ENCODE results near the gene KPNB1. TPM values are rescaled to one million over a fixed set of nuclear protein-coding genes. Genes with fewer than 3 reads are reported as not detected.

The KPNB1 gene
- total and polyA plus RNA-seq, 2 of the 4 experiments (the other 2 are of a cell fraction): 206 to 1,082 TPM

- no peak overlapping the region for H2BK20ac ChIP-seq (ENCODE audit: low read depth, low read length)
- peaks cover 13% of the 10 kb centered on the region for H4K20me1 ChIP-seq (ENCODE audit: insufficient read depth, low read length)
- no peak overlapping the region for H3K56ac ChIP-seq (ENCODE audit: extremely low read depth, insufficient read depth, low read length)
- no peak overlapping the region for H3K4me2 ChIP-seq (ENCODE audit: low read depth, low read length)
- H2BK120ac ChIP-seq (ENCODE audit: low read depth, low read length): no peak overlapping the region
- no peak overlapping the region for H4K8ac ChIP-seq (ENCODE audit: low read depth in 2 of 2, low read length in 2 of 2)
- TF ChIP-seq CEBPB (IDR thresholded peaks at IDR 0.05; ENCODE audit: low read depth, low read length) (no peak), NFE2L2 (IDR thresholded peaks at IDR 0.05; ENCODE audit: low read depth, low read length) (no peak), CHD1 (IDR thresholded peaks at IDR 0.05; ENCODE audit: low read depth, low read length) (no peak), FOS (IDR thresholded peaks at IDR 0.05; ENCODE audit: low read depth, low read length) (no peak), ELK1 (IDR thresholded peaks at IDR 0.05; ENCODE audit: borderline replicate concordance, low read depth, low read length) (no peak), BHLHE40 (IDR thresholded peaks at IDR 0.05; ENCODE audit: low read depth, low read length) (no peak), MAFK (IDR thresholded peaks at IDR 0.05; ENCODE audit: low read depth, low read length) (no peak), RAD21 (IDR thresholded peaks at IDR 0.05; ENCODE audit: low read length) (no peak), MAZ (IDR thresholded peaks at IDR 0.05; ENCODE audit: borderline replicate concordance, low read depth, low read length) (no peak), CTCF (conservative IDR thresholded peaks at IDR 0.05; ENCODE audit: low read depth, low read length) (no peak), RFX5 (IDR thresholded peaks at IDR 0.05; ENCODE audit: low read depth, low read length) (no peak), SMC3 (IDR thresholded peaks at IDR 0.05; ENCODE audit: low read depth, low read length) (no peak), RCOR1 (IDR thresholded peaks at IDR 0.05; ENCODE audit: insufficient replicate concordance, low read length) (no peak), POLR2A (IDR thresholded peaks at IDR 0.05; ENCODE audit: low read depth, low read length) (no peak)
- no peak overlapping the region for H3K27ac ChIP-seq (ENCODE audit: insufficient read depth, low read length)
- in situ Hi-C loops (cut with MboI; ENCODE audit: low sequenced_read_pairs): no loop called here
- H3K36me3 ChIP-seq (ENCODE audit: control insufficient read depth, insufficient read depth, low read length): peaks cover 18% of the 10 kb centered on the region; the same call in 1 of the 2 replicates
- no peak overlapping the region for H2AK9ac ChIP-seq (replicated peaks; ENCODE audit: low read depth, low read length, poor library complexity)
- no peak overlapping the region for H3K14ac ChIP-seq (replicated peaks; ENCODE audit: low read depth, low read length)
- H3K9ac ChIP-seq (ENCODE audit: low read depth, low read length): no peak overlapping the region
- dilution Hi-C loops (cut with HindIII; ENCODE audit: low sequenced_read_pairs, unreplicated experiment): no loop called here
- H2AK5ac ChIP-seq (ENCODE audit: low read depth, low read length): no peak overlapping the region
- no peak overlapping the region for H4K91ac ChIP-seq (ENCODE audit: insufficient read depth, low read depth, low read length)
- no peak overlapping the region for H3K4me3 ChIP-seq (ENCODE audit: insufficient read depth, low read depth, low read length)
- WGBS, 2 experiments (ENCODE audit: extremely low coverage in 2 of 2, insufficient read length in 1 of 2): 67% methylated on average over 5 of the region's 14 CpGs; no CpG with 5 or more reads in 1 of the 2 experiments
- ATAC-seq (ENCODE audit: low read depth) (no peak), DNase-seq (no peak)
- ChIA-PET CTCF (no interaction called here), POLR2A (ENCODE audit: unreplicated experiment) (no interaction called here)
- no peak overlapping the region for H2AFZ ChIP-seq (replicated peaks; ENCODE audit: low read length, poor library complexity)
- no peak overlapping the region for H2BK15ac ChIP-seq (ENCODE audit: low read depth, low read length)
- no peak overlapping the region for H4K5ac ChIP-seq (ENCODE audit: low read depth, low read length)
- intact Hi-C loops (cut with micrococcal nuclease): no loop called here
- no peaks in the 10 kb centered on the region for H3K27me3 ChIP-seq (ENCODE audit: control insufficient read depth, insufficient read depth, low read length)
- H3K4ac ChIP-seq (ENCODE audit: low read depth, low read length): no peak overlapping the region
- no TSS peak for BruUV-seq (replicated peaks)
- no peak overlapping the region for H3K23ac ChIP-seq (ENCODE audit: low read depth, low read length)
- H3K4me1 ChIP-seq (ENCODE audit: control insufficient read depth, insufficient read depth, low read length): 0 out of 2 replicates have a peak, but pooled peaks cover 1% of the 10 kb centered on the region
- no peak overlapping the region for H3K18ac ChIP-seq (ENCODE audit: low read depth, low read length)
- no peak overlapping the region for H2BK5ac ChIP-seq (ENCODE audit: low read depth, low read length, poor library complexity, severe bottlenecking)
- peaks cover 3% of the 10 kb centered on the region; the same call in 1 of the 2 replicates for H3K9me1 ChIP-seq (ENCODE audit: insufficient read depth, low read length)
- no peaks in the 10 kb centered on the region for H3K79me1 ChIP-seq (ENCODE audit: low read depth in 1 of 2, low read length in 2 of 2)
- H3K9me3 ChIP-seq (ENCODE audit: control insufficient read depth, insufficient read depth, low read length): no peaks in the 10 kb centered on the region
Observed at GRCh38 chr17:47704116-47704515, 54.4 kb downstream of the KPNB1 start.

Measured in IMR-90 (cell line).